Neural cell (in vitro differentiated cells): ENCODE data around the gene PRELID3B. TPM values are rescaled to one million over a fixed set of nuclear protein-coding genes. Genes with fewer than 3 reads are reported as not detected.

Source experiments
- H2AFZ ChIP-seq: fragments of 200-600, 300-800 bp; sonication (generic), shearing (Covaris generic); 2 replicates; pipeline ENCODE4 v1.6.0; 2014; ENCODE audit warnings: low read depth, mild to moderate bottlenecking, antibody characterized with exemption, low read length, moderate library complexity
- H3F3A ChIP-seq: fragments of 200-600 bp; shearing (Covaris generic); 2 replicates; pipeline ENCODE4 v1.6.1; 2016; ENCODE audit warnings: mild to moderate bottlenecking, moderate library complexity, mixed read lengths, antibody characterized with exemption, low read length; ENCODE audit not compliant: insufficient read depth, poor library complexity, severe bottlenecking
- H3K27ac ChIP-seq: fragments of 200-600, 300-800 bp; sonication (generic), shearing (Covaris generic); 2 replicates; pipeline ENCODE4 v1.5.1; 2014; ENCODE audit warnings: mild to moderate bottlenecking, low read length, moderate library complexity
- H3K27me3 ChIP-seq: fragments of 300-800, 200-600 bp; sonication (generic), shearing (Covaris generic); 2 replicates; pipeline ENCODE4 v1.6.0; 2014; ENCODE audit warnings: mild to moderate bottlenecking, low read depth, low read length, moderate library complexity; ENCODE audit not compliant: insufficient read depth
- H3K36me3 ChIP-seq: fragments of 300-800, 200-600 bp; sonication (generic), shearing (Covaris generic); 2 replicates; pipeline ENCODE4 v1.5.1; 2014; ENCODE audit warnings: mild to moderate bottlenecking, antibody characterized with exemption, low read length, moderate library complexity; ENCODE audit not compliant: insufficient read depth
- H3K4me2 ChIP-seq: fragments of 300-800, 200-600 bp; sonication (generic), shearing (Covaris generic); 2 replicates; pipeline ENCODE4 v1.6.0; 2014; ENCODE audit warnings: mild to moderate bottlenecking, low read length
- H3K4me3 ChIP-seq: fragments of 300-800, 200-600 bp; sonication (generic), shearing (Covaris generic); 2 replicates; pipeline ENCODE4 v1.5.1; 2014; ENCODE audit warnings: mild to moderate bottlenecking, low read length, moderate library complexity
- H3K79me2 ChIP-seq: fragments of 200-600 bp; shearing (Covaris generic); replicated peaks from 2 replicates; pipeline ENCODE4 v1.6.0; 2014; ENCODE audit warnings: mild to moderate bottlenecking, low read length, moderate library complexity; ENCODE audit not compliant: insufficient read depth
- H3K9ac ChIP-seq: fragments of 300-800, 200-600 bp; sonication (generic), shearing (Covaris generic); 2 replicates; pipeline ENCODE4 v1.6.1; 2016; ENCODE audit warnings: mild to moderate bottlenecking, low read length, mixed read lengths
- H3K9me2 ChIP-seq: fragments of 200-600 bp; shearing (Covaris generic); 2 replicates; pipeline ENCODE4 v1.6.1; 2016; ENCODE audit warnings: mild to moderate bottlenecking, low read length, mixed read lengths; ENCODE audit not compliant: insufficient read depth
- H3K9me3 ChIP-seq: fragments of 200-600, 300-800 bp; sonication (generic), shearing (Covaris generic); 2 replicates; pipeline ENCODE4 v1.6.1; 2016; ENCODE audit warnings: mild to moderate bottlenecking, mixed run types, low read length, moderate library complexity, mixed read lengths
- H4K20me1 ChIP-seq: fragments of 200-600 bp; shearing (Covaris generic); 2 replicates; pipeline ENCODE4 v1.6.1; 2016; ENCODE audit warnings: mild to moderate bottlenecking, mixed run types; ENCODE audit not compliant: insufficient read depth
- CTCF ChIP-seq: fragments of 450-650 bp; IDR thresholded peaks from 2 replicates; pipeline ENCODE4 v1.5.1; 2014; ENCODE audit warnings: antibody characterized with exemption, mild to moderate bottlenecking, moderate library complexity; ENCODE audit not compliant: poor library complexity, severe bottlenecking
- EP300 ChIP-seq: fragments of 450-650 bp; conservative IDR thresholded peaks from 2 replicates; pipeline ENCODE4 v1.6.1; 2014; ENCODE audit warnings: antibody characterized with exemption, mild to moderate bottlenecking, moderate library complexity; ENCODE audit not compliant: poor library complexity, severe bottlenecking
- EZH2 ChIP-seq: fragments of 200-600, 300-800 bp; shearing (Covaris generic), sonication (generic); IDR thresholded peaks from 2 replicates; pipeline ENCODE4 v1.6.1; 2014; ENCODE audit warnings: antibody characterized with exemption, low read length, borderline replicate concordance, mild to moderate bottlenecking; ENCODE audit not compliant: insufficient read depth, poor library complexity, severe bottlenecking
- MXI1 ChIP-seq: fragments of 450-650 bp; conservative IDR thresholded peaks from 2 replicates; pipeline ENCODE4 v1.6.1; 2014; ENCODE audit warnings: antibody characterized with exemption, mild to moderate bottlenecking; ENCODE audit not compliant: poor library complexity, severe bottlenecking
- POLR2AphosphoS5 ChIP-seq: IDR thresholded peaks from 2 replicates; pipeline ENCODE4 v1.6.1; 2012
- RAD21 ChIP-seq: fragments of 450-650 bp; conservative IDR thresholded peaks from 2 replicates; pipeline ENCODE4 v1.6.1; 2014; ENCODE audit warnings: antibody characterized with exemption, mild to moderate bottlenecking, moderate library complexity
- SMC3 ChIP-seq: fragments of 450-650 bp; conservative IDR thresholded peaks from 2 replicates; pipeline ENCODE4 v1.6.1; 2014; ENCODE audit warnings: antibody characterized with exemption, mild to moderate bottlenecking, moderate library complexity; ENCODE audit not compliant: poor library complexity
- TAF1 ChIP-seq: IDR thresholded peaks from 2 replicates; pipeline ENCODE4 v1.6.1; 2012; ENCODE audit warnings: low read depth
- polyA plus RNA-seq: library from polyadenylated mRNA; depleted of rRNA; stranded (reverse); fragments of >200 nt; gene quantifications from 2 replicates; pipeline ENCODE4 v1.2.3, GENCODE V29; 2014
- TF ChIP-seq, protein P1 (sequence below): IDR thresholded peaks from 2 replicates; pipeline ENCODE4 v1.6.1; 2012; ENCODE audit warnings: borderline replicate concordance

Gene PRELID3B
- polyA plus RNA-seq, 1 donor from 2014 or later, result 50.5 TPM

DNA sequence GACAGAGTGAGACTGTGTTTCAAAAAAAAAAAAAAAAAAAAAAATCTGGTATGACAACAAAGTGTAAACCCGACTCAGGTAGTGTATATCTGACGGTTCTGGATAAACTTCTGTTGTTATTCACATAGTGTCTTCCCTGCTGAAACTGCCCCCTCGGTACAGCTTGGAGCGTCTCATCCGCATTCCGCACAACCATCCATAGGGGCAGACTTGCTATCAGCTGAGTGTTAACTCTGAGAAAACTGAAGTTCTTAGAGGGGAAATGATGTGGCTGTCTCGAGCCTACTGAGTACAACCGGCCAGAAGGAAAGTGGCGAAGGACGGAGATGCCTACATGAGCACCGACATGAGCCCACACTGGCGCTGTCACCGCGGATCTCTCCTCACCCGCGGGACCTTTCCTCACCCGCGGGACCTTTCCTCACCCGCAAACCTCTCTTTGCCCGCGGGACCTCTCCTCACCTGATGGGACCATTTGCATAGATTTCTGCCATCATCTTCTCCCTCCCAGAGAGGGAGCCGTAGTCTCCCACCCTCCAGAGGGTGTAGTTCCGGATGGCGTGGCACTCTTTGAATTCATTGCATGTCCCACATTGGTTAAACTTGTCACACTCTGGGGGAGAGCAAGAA lies 45.3 kb downstream of the PRELID3B start:
- Histone ChIP-seq H3K4me2 (no peak overlapping the region), H3K4me3 (no peak overlapping the region), H3K79me2 (no peaks in the 10 kb centered on the region), H3K9me2 (no peaks in the 10 kb centered on the region), H3F3A (no peaks in the 10 kb centered on the region), H2AFZ (no peak overlapping the region), H3K27ac (peak overlapping the region; percentile 31), H3K9me3 (no peaks in the 10 kb centered on the region), H3K9ac (no peak overlapping the region), H3K27me3 (no peaks in the 10 kb centered on the region), H3K36me3 (peaks cover 6% of the 10 kb centered on the region), H4K20me1 (no peaks in the 10 kb centered on the region)
- TF ChIP-seq MXI1 (peak; percentile 2), RAD21 (no peak)

DNA sequence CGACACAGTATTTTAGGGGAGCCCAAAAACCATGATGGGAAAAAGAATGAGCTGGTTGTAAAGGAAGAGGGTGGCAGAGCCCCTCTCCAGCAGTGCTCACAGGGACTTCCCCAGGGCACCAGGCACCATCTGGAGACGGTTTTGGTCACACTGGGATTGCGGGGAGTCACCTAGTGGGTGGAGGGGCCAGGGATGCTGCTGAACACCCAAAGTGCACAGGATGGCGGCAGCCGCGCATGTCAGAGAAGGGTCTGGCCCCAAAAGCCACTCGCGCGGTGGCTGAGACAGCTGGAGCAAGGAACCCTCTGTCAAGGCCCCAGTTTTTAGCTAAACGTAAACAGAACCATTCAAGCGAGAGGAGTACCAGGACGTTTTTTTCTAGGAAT lies 46.4 kb downstream of the PRELID3B start:
- Histone ChIP-seq H3K4me3 (no peak overlapping the region), H3K36me3 (peaks cover 10% of the 10 kb centered on the region), H3K9ac (no peak overlapping the region), H3K79me2 (no peaks in the 10 kb centered on the region), H3K27me3 (no peaks in the 10 kb centered on the region), H3K27ac (no peak overlapping the region), H3K9me3 (no peaks in the 10 kb centered on the region), H3K4me2 (no peak overlapping the region), H3K9me2 (no peaks in the 10 kb centered on the region), H4K20me1 (no peaks in the 10 kb centered on the region), H2AFZ (no peak overlapping the region), H3F3A (no peaks in the 10 kb centered on the region)
- TF ChIP-seq, protein P1, sequence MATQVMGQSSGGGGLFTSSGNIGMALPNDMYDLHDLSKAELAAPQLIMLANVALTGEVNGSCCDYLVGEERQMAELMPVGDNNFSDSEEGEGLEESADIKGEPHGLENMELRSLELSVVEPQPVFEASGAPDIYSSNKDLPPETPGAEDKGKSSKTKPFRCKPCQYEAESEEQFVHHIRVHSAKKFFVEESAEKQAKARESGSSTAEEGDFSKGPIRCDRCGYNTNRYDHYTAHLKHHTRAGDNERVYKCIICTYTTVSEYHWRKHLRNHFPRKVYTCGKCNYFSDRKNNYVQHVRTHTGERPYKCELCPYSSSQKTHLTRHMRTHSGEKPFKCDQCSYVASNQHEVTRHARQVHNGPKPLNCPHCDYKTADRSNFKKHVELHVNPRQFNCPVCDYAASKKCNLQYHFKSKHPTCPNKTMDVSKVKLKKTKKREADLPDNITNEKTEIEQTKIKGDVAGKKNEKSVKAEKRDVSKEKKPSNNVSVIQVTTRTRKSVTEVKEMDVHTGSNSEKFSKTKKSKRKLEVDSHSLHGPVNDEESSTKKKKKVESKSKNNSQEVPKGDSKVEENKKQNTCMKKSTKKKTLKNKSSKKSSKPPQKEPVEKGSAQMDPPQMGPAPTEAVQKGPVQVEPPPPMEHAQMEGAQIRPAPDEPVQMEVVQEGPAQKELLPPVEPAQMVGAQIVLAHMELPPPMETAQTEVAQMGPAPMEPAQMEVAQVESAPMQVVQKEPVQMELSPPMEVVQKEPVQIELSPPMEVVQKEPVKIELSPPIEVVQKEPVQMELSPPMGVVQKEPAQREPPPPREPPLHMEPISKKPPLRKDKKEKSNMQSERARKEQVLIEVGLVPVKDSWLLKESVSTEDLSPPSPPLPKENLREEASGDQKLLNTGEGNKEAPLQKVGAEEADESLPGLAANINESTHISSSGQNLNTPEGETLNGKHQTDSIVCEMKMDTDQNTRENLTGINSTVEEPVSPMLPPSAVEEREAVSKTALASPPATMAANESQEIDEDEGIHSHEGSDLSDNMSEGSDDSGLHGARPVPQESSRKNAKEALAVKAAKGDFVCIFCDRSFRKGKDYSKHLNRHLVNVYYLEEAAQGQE, result no peak

DNA sequence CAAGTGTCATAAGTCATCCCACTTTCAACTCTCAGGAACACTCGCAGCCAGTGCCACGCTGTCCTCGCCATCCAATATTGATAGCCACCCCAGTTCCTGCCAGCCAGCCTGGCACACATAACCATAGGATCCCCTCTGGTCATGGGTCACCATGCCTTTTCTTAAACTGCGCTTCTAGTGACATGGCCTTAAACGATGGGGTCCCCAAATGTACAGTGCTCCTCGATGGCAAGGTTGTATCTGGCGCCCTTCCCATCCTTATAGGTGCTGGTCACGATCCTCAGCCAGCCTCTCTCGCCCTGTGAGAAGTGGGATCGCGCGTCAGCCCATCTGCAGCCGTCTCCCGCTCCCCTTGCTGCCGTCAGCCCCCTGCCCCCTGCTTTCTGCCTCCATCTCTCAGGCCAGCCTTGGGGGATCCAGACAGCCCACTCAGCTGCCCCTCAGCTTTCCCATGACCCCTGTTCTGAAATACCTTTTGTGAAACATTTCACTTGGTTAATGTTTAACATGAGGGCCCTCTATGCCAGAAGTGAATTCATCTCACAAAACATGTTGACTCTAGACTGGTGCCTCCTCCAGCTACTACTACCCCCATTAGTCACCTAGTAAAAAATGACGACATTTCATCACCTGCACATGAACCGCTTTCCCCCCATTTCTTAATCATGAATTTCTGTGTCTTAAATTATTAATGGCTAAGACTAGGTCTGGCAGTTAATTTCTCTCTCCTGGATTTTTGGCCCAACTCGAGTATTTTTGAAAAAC lies 46.9 kb downstream of the PRELID3B start:
- no peak overlapping the region for H2AFZ ChIP-seq
- no peaks in the 10 kb centered on the region for H3K79me2 ChIP-seq
- no peak overlapping the region for H3K4me2 ChIP-seq
- H3K27me3 ChIP-seq, result no peaks in the 10 kb centered on the region
- no peak overlapping the region for H3K9ac ChIP-seq
- no peaks in the 10 kb centered on the region for H3F3A ChIP-seq
- no peaks in the 10 kb centered on the region for H3K9me2 ChIP-seq
- H3K36me3 ChIP-seq, result peaks cover 16% of the 10 kb centered on the region
- TF ChIP-seq MXI1, result no peak
- TF ChIP-seq TAF1, result no peak
- no peak for TF ChIP-seq SMC3
- TF ChIP-seq POLR2AphosphoS5, result no peak
- no peak for TF ChIP-seq CTCF
- no peak for TF ChIP-seq EZH2
- no peak for TF ChIP-seq EP300
- TF ChIP-seq, protein P1, result no peak
- TF ChIP-seq RAD21, result no peak
- no peaks in the 10 kb centered on the region for H3K9me3 ChIP-seq
- H4K20me1 ChIP-seq, result no peaks in the 10 kb centered on the region
- no peak overlapping the region for H3K4me3 ChIP-seq
- H3K27ac ChIP-seq, result no peak overlapping the region
